ENCODE results near the gene SMC5.

- TF ChIP-seq EP300 (IDR thresholded peaks at IDR 0.05; ENCODE audit: borderline replicate concordance) = no peak
- no peak for TF ChIP-seq YY1 (IDR thresholded peaks at IDR 0.05; ENCODE audit: low read depth)
- no peak for TF ChIP-seq TCF12 (IDR thresholded peaks at IDR 0.05; ENCODE audit: low read depth)
- TF ChIP-seq REST (IDR thresholded peaks at IDR 0.05; ENCODE audit: low read depth) = no peak
- TF ChIP-seq MAX (IDR thresholded peaks at IDR 0.05) = no peak
- TF ChIP-seq TAF1 (IDR thresholded peaks at IDR 0.05; ENCODE audit: low read depth) = no peak
- TF ChIP-seq RAD21 (IDR thresholded peaks at IDR 0.05; ENCODE audit: low read depth) = no peak
- no peak for TF ChIP-seq ZBTB7A (IDR thresholded peaks at IDR 0.05; ENCODE audit: low read depth)
- TF ChIP-seq CEBPB (IDR thresholded peaks at IDR 0.05) = no peak
- TF ChIP-seq FOXM1 (IDR thresholded peaks at IDR 0.05; ENCODE audit: borderline replicate concordance, low read depth) = no peak
- no peak for TF ChIP-seq NFIC (IDR thresholded peaks at IDR 0.05)
- no peak for TF ChIP-seq CREB1 (IDR thresholded peaks at IDR 0.05; ENCODE audit: low read depth)
Measured at GRCh38 chr9:70392850-70393249, 134.1 kb downstream of the SMC5 start.

All from Ishikawa (cell line).